A549 treated with GW870086 at 1 μM for 4 hours (cell line): Measurements from ENCODE around the gene TAF9B. TPM values are rescaled to one million over a fixed set of nuclear protein-coding genes. Genes with fewer than 3 reads are reported as not detected.

Experiments
- total RNA-seq: library from RNA; stranded (reverse); fragments of 200-300 nt; extraction: Qiagen RNA extraction; gene quantifications from 5 replicates; pipeline ENCODE4 v1.2.3, GENCODE V29; 2022; ENCODE audit warnings: low read depth

The TAF9B gene, protein sequence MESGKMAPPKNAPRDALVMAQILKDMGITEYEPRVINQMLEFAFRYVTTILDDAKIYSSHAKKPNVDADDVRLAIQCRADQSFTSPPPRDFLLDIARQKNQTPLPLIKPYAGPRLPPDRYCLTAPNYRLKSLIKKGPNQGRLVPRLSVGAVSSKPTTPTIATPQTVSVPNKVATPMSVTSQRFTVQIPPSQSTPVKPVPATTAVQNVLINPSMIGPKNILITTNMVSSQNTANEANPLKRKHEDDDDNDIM
- 10.0 to 14.1 TPM (median 11.7 TPM) in 5 replicates for total RNA-seq

DNA sequence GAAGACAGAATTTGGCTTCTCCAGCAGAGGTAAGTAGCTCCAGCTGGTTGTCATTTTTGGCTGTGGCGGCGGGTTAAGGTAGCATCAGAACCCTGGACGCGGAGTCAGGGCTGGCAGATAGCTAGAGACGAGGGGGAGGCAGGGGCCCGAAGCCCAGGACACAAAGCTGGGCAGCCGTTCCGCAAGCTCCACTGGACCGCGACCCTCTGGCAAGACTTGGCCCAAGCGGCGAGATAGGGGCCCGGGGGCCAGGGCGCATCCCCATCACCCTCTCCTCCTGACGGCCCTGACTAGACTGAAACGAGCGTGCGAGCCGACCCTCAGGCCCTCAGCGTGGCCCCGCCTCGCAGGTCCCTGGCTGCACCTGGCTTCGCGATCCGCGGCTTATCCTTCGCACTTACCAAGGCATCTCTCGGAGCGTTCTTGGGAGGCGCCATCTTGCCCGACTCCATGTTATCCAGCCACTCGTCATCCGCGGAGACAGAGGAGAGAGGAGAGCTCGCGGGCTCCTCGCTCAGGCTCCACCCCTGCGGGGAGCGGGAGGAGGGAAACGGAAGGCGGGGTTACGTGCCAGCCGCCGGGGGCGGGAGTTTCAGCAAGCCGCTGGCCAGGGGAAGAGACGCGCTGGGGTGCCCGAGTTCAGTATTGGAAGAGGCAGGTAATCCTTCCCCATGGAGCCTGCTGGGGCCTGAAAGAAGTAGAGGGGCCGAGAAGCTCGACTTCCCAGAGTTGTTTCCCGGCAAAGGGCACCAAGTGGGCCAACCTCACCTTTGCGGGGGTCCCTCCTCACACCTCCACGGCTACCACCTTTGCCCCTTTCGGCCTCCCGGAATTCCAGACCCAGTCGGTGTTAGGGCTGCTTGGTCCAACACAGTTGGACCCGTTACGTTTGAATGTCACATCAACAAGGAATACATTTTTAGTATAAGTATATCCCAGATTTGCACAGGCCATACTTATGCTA lies at the start of gene TAF9B:
Gene TAF9B (minus strand): TSS at position 491 of the 964 bp plus-strand sequence. CDS start 39 bp downstream, at position 452.

GRCh38 chrX:78103623-78104446 lies 35.6 kb downstream of the TAF9B start, which contains the start of gene PGK1:
TSS of gene PGK1 (plus strand) at chrX:78104248. CDS start at chrX:78104341, 93 bp downstream.

Other genes starting within 250 kb of the TAF9B start
- gene MAGT1, start 244.2 kb downstream of the TAF9B start, total RNA-seq = 32.0 to 49.0 TPM (median 40.0 TPM) in 5 replicates
- 571 to 740 TPM (median 607 TPM) in 5 replicates for gene COX7B, start 240.2 kb downstream of the TAF9B start, total RNA-seq
- 2.6 to 3.7 TPM (median 3.6 TPM) in 5 replicates for gene ATP7A, start 229.0 kb downstream of the TAF9B start, total RNA-seq
- gene PGAM4, start 170.0 kb downstream of the TAF9B start, total RNA-seq = 0.35 to 0.55 TPM (median 0.44 TPM) in 4 of 5 replicates, not detected in the other
- 534 to 637 TPM (median 606 TPM) in 5 replicates for gene PGK1, start 35.4 kb downstream of the TAF9B start, total RNA-seq
- not detected in 5 replicates for gene CYSLTR1, start 188.0 kb upstream of the TAF9B start, total RNA-seq